OCI-LY3 (cell line): ENCODE results near the gene ITSN2.
A peak's percentile ranks its signal among the peaks of the same experiment; 100 is the strongest.

Experiments
- H2AFZ ChIP-seq: fragments of 200-600, 300-600 bp; shearing (Covaris generic); 2 replicates; pipeline ENCODE4 v1.6.0; 2014; ENCODE audit warnings: antibody characterized with exemption, low read depth, low read length
- H3K27ac ChIP-seq: fragments of 200-600, 300-600 bp; sonication (generic); 2 replicates; pipeline ENCODE4 v1.5.1; 2014; ENCODE audit warnings: mild to moderate bottlenecking, low read length, moderate library complexity, mixed read lengths
- H3K27me3 ChIP-seq: fragments of 200-600, 300-600 bp; sonication (generic); 2 replicates; pipeline ENCODE4 v1.6.1; 2014; ENCODE audit warnings: low read depth, low read length, mixed read lengths
- H3K36me3 ChIP-seq: fragments of 200-600, 300-600 bp; sonication (generic); replicated peaks from 2 replicates; pipeline ENCODE3; 2014; ENCODE audit warnings: low read depth, low read length, mixed read lengths
- H3K4me1 ChIP-seq: fragments of 300-600, 200-600 bp; sonication (generic); 2 replicates; pipeline ENCODE4 v1.6.1; 2014; ENCODE audit warnings: low read length, mixed read lengths
- H3K4me2 ChIP-seq: fragments of 200-600, 300-600 bp; sonication (generic); 2 replicates; pipeline ENCODE4 v1.6.1; 2014; ENCODE audit warnings: low read length, mixed read lengths
- H3K4me3 ChIP-seq: fragments of 300-600, 200-600 bp; sonication (generic); 2 replicates; pipeline ENCODE4 v1.5.1; 2014; ENCODE audit warnings: antibody characterized with exemption, mild to moderate bottlenecking, low read length, moderate library complexity
- H3K79me2 ChIP-seq: fragments of 300-600, 200-600 bp; shearing (Covaris generic); 2 replicates; pipeline ENCODE4 v1.6.1; 2014; ENCODE audit warnings: mild to moderate bottlenecking, low read length, mixed read lengths
- H3K9ac ChIP-seq: fragments of 300-600, 200-600 bp; shearing (Covaris generic); 2 replicates; pipeline ENCODE4 v1.6.0; 2014; ENCODE audit warnings: mild to moderate bottlenecking, low read length, moderate library complexity
- H3K9me3 ChIP-seq: fragments of 200-600, 300-600 bp; shearing (Covaris generic); 2 replicates; pipeline ENCODE4 v1.6.1; 2014; ENCODE audit warnings: low read length, mixed read lengths; ENCODE audit not compliant: insufficient read depth
- H4K20me1 ChIP-seq: fragments of 200-600, 300-600 bp; sonication (generic); 2 replicates; pipeline ENCODE4 v1.6.1; 2016; ENCODE audit warnings: low read length, mixed read lengths; ENCODE audit not compliant: insufficient read depth
- CTCF ChIP-seq: fragments of 200-600, 300-600 bp; sonication (generic); IDR thresholded peaks from 2 replicates; pipeline ENCODE4 v1.5.1; 2014; ENCODE audit warnings: antibody characterized with exemption, low read length, low read depth
- EZH2phosphoT487 ChIP-seq: fragments of 200-600 bp; shearing (Covaris generic); IDR thresholded peaks from 2 replicates; pipeline ENCODE4 v1.6.1; 2018; ENCODE audit warnings: antibody characterized with exemption, mixed run types, low read depth

ITSN2 gene

DNA sequence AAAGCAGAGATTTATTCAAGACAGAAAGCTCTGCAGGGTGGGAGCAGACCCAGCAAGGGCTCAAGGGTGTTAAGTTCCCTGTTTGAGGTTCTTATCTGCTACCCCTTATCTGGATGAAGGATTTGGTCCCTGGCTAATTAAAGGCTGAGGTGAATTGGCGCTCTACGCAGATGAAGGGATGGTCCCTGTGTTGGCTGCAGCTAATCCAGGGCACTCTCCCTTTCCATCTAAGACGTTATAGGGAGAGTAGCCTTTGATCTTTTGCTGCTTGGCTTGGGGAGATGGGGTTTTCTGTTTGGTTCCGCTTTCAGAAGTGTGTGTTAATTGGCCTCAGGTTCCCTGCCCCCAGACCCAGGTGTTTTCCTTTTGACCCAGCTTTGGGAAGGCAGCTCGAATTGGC lies 168.5 kb downstream of the ITSN2 start:
- H3K4me2 ChIP-seq: peak overlapping the region; percentile 9; the same call in 1 of the 2 replicates
- no peak for TF ChIP-seq EZH2phosphoT487
- no peak for TF ChIP-seq CTCF

DNA sequence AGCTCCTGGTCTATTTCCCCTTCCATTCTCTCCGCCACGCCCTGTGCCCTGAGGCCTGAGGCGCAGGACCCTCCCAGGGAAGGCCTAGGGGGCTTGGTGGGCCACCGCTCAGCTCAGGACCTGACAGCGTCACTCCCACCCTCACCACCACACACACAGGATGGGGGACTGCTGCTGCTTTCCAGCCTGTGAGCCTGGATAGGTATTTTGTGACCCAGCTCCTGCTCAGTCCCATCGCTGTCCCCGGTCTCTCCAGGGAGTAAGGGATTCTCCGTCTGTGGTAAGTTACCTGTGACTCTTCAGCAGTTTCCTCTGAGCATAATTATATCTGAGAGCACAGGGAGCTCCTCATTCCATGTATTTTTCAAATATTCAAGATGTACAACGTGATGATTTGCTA lies 169.2 kb downstream of the ITSN2 start:
- Histone ChIP-seq H4K20me1 (no peaks in the 10 kb centered on the region), H3K36me3 (no peaks in the 10 kb centered on the region), H3K4me3 (no peak overlapping the region), H3K27me3 (no peaks in the 10 kb centered on the region), H3K4me2 (no peak overlapping the region), H3K79me2 (no peaks in the 10 kb centered on the region), H3K4me1 (peaks cover 9% of the 10 kb centered on the region), H3K9ac (no peak overlapping the region), H2AFZ (no peak overlapping the region), H3K27ac (no peak overlapping the region), H3K9me3 (no peaks in the 10 kb centered on the region)
- TF ChIP-seq EZH2phosphoT487: no peak
- TF ChIP-seq CTCF: no peak

More for the DNA sequence above, 168.5 kb downstream of the ITSN2 start:
- Histone ChIP-seq H3K4me3 (no peak overlapping the region), H3K4me1 (peaks cover 9% of the 10 kb centered on the region), H3K9ac (no peak overlapping the region), H3K9me3 (no peaks in the 10 kb centered on the region), H3K27me3 (no peaks in the 10 kb centered on the region), H3K79me2 (no peaks in the 10 kb centered on the region), H3K36me3 (no peaks in the 10 kb centered on the region), H4K20me1 (no peaks in the 10 kb centered on the region), H2AFZ (no peak overlapping the region), H3K27ac (no peak overlapping the region)

- H3K79me2 ChIP-seq: no peaks in the 10 kb centered on the region
- peaks cover 9% of the 10 kb centered on the region for H3K4me1 ChIP-seq
- no peaks in the 10 kb centered on the region for H3K27me3 ChIP-seq
- no peak overlapping the region for H3K4me3 ChIP-seq
- no peak overlapping the region for H3K9ac ChIP-seq
- H2AFZ ChIP-seq: no peak overlapping the region
- no peaks in the 10 kb centered on the region for H4K20me1 ChIP-seq
- no peak overlapping the region for H3K4me2 ChIP-seq
- no peak overlapping the region for H3K27ac ChIP-seq
- H3K36me3 ChIP-seq: no peaks in the 10 kb centered on the region
- TF ChIP-seq CTCF: no peak
- no peak for TF ChIP-seq EZH2phosphoT487
- no peaks in the 10 kb centered on the region for H3K9me3 ChIP-seq
Observed at GRCh38 chr2:24190503-24190902, 169.8 kb downstream of the ITSN2 start.

DNA sequence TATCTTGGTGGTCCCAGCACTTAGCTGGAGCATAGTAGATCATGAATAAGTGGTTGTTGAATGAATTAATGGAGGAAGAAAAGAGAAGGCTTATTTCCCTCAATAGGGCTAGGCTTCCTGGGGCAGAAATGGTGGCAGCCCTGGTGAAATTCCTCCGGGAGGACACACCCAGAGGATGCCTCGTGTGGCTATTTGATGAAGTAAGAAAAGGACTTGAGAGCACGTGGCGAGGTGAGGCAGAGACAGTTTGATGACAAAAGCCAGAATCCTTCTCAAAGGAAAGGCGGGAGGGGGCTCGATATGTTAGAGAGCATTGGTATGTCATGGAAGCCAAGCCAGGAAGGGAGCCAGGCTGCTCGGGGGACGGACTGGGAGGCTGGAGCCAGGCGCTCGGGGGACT lies 170.8 kb downstream of the ITSN2 start:
- Histone ChIP-seq H3K9me3 (no peaks in the 10 kb centered on the region), H3K4me1 (peaks cover 9% of the 10 kb centered on the region), H3K4me2 (no peak overlapping the region), H3K36me3 (no peaks in the 10 kb centered on the region), H3K79me2 (no peaks in the 10 kb centered on the region), H3K27me3 (no peaks in the 10 kb centered on the region), H3K9ac (no peak overlapping the region), H4K20me1 (no peaks in the 10 kb centered on the region), H3K4me3 (no peak overlapping the region), H3K27ac (no peak overlapping the region), H2AFZ (no peak overlapping the region)
- no peak for TF ChIP-seq CTCF
- no peak for TF ChIP-seq EZH2phosphoT487
